PC-3 (cell line): ENCODE measurements around the gene CMTM8. TPM values are rescaled to one million over a fixed set of nuclear protein-coding genes. Genes with fewer than 3 reads are reported as not detected.

Experiments used
- ATAC-seq: fragments of 200-7000 bp; cut with Tn5 transposase; 2 replicates; pipeline ENCODE4 v1.9.1; 2020; ENCODE audit warnings: mild to moderate bottlenecking, moderate library complexity
- BruUV-seq: library from RNA; stranded (reverse); fragments of 400-500 nt; replicated peaks from 2 replicates; lab custom pipeline; 2021; lab: Mats Ljungman, UMichigan
- CTCF ChIA-PET: fragments of 300-600 bp; sonication (Branson Sonifier 250); formaldehyde crosslinking; loops from one replicate; lab custom pipeline; 2022; ENCODE audit warnings: antibody characterized with exemption; lab: Charles Lee
- POLR2A ChIA-PET: fragments of 300-600 bp; sonication (Branson Sonifier 250); formaldehyde crosslinking; loops from one replicate; lab custom pipeline; 2022; ENCODE audit warnings: antibody characterized with exemption; ENCODE audit not compliant: unreplicated experiment; lab: Charles Lee
- DNase-seq: peaks from one replicate; pipeline ENCODE4 v3.0.0-alpha.2; 2015
- H2AFZ ChIP-seq: fragments of 300-600 bp; sonication (generic); 2 replicates; pipeline ENCODE4 v1.6.0; 2016; ENCODE audit warnings: antibody characterized with exemption, low read length
- H3F3A ChIP-seq: fragments of 300-600 bp; sonication (generic); one replicate; pipeline ENCODE4 v1.6.0; 2017; ENCODE audit warnings: antibody characterized with exemption, low read length, control low read depth, mild to moderate bottlenecking; ENCODE audit not compliant: unreplicated experiment
- H3K27ac ChIP-seq: fragments of 300-600 bp; sonication (generic); 2 replicates; pipeline ENCODE4 v1.5.1; 2016; ENCODE audit warnings: mild to moderate bottlenecking, low read length
- H3K27me3 ChIP-seq: fragments of 300-600 bp; sonication (generic); 2 replicates; pipeline ENCODE4 v1.6.1; 2016; ENCODE audit warnings: low read length, mixed read lengths
- H3K36me3 ChIP-seq: fragments of 300-600 bp; sonication (generic); 2 replicates; pipeline ENCODE4 v1.6.1; 2016; ENCODE audit warnings: low read depth, mixed run types, low read length, mixed read lengths
- H3K4me1 ChIP-seq: fragments of 300-600 bp; sonication (generic); 2 replicates; pipeline ENCODE4 v1.5.1; 2016; ENCODE audit warnings: low read length; ENCODE audit not compliant: insufficient read depth
- H3K4me2 ChIP-seq: fragments of 300-600 bp; sonication (generic); 2 replicates; pipeline ENCODE4 v1.6.0; 2016; ENCODE audit warnings: low read length
- H3K4me3 ChIP-seq: fragments of 300-600 bp; sonication (generic); 2 replicates; pipeline ENCODE4 v1.5.1; 2016; ENCODE audit warnings: mild to moderate bottlenecking, low read length, mixed read lengths
- H3K79me2 ChIP-seq: fragments of 300-600 bp; sonication (generic); 2 replicates; pipeline ENCODE4 v1.6.1; 2017; ENCODE audit warnings: low read length, mixed read lengths
- H3K9ac ChIP-seq: fragments of 300-600 bp; sonication (generic); 2 replicates; pipeline ENCODE4 v1.6.0; 2016; ENCODE audit warnings: mild to moderate bottlenecking, low read length
- H3K9me2 ChIP-seq: fragments of 300-600 bp; sonication (generic); replicated peaks from 2 replicates; pipeline ENCODE4 v1.6.1; 2016; ENCODE audit warnings: mixed run types, low read length, mixed read lengths
- H3K9me3 ChIP-seq: fragments of 300-600 bp; sonication (generic); 2 replicates; pipeline ENCODE4 v1.6.1; 2016; ENCODE audit warnings: low read length, mixed read lengths
- H4K20me1 ChIP-seq: fragments of 300-600 bp; sonication (generic); 2 replicates; pipeline ENCODE4 v1.6.1; 2016; ENCODE audit warnings: low read length, mixed read lengths
- EZH2 ChIP-seq: fragments of 300-600 bp; sonication (generic); IDR thresholded peaks from one replicate; pipeline ENCODE4 v1.6.1; 2017; ENCODE audit warnings: antibody characterized with exemption, mild to moderate bottlenecking, low read length; ENCODE audit not compliant: unreplicated experiment
- EZH2phosphoT487 ChIP-seq: fragments of 300-600 bp; sonication (generic); IDR thresholded peaks from 2 replicates; pipeline ENCODE4 v1.6.1; 2018; ENCODE audit warnings: mild to moderate bottlenecking, antibody characterized with exemption, low read length, borderline replicate concordance
- intact Hi-C: fragments of 100-400 bp; cut with micrococcal nuclease; formaldehyde crosslinking; loops from 2 replicates; pipeline ENCODE4 v1.9.0; 2023
- total RNA-seq: library from RNA; depleted of rRNA; stranded (reverse); fragments of >200 nt; gene quantifications from 2 replicates; pipeline ENCODE4 v1.2.3, GENCODE V29; 2014
- TF ChIP-seq, protein P1 (sequence below): fragments of 300-600 bp; sonication (generic); conservative IDR thresholded peaks from 2 replicates; pipeline ENCODE4 v1.5.1; 2017; ENCODE audit warnings: antibody characterized with exemption, low read depth, mild to moderate bottlenecking, low read length

Gene CMTM8
- total RNA-seq, 1 experiment from 2014 or later: 5.2 TPM

DNA sequence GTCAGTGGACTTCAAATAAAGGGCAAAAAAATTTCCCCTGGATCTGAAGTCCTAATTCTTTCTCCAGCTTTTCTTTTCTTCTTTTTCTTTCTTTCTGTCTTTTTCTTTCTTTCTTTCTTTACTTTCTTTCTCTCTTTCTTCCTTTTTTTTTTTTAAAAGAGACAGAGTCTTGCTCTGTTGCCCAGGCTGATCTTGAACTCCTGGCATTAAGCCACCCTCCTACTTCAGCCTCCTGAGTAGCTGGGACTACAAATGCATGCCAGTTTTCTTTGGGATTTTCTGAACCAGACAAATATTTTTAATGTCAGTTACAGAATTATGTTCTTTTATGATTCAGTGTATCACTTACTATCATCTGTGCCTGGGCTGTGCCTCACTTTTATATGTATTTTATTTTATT, 45.4 kb upstream of the CMTM8 start:
- no peaks in the 10 kb centered on the region for H3K27me3 ChIP-seq
- DNase-seq: no peak
- no peak overlapping the region for H3K27ac ChIP-seq
- peaks cover 6% of the 10 kb centered on the region; the same call in 1 of the 2 replicates for H3K4me1 ChIP-seq
- no peaks in the 10 kb centered on the region for H3K79me2 ChIP-seq
- CTCF ChIA-PET: interaction anchor here (0.5 kb wide), 1 partner anchor 83 kb away, joined by 4 read pairs; no protein-coding TSS in a partner anchor
- no peaks in the 10 kb centered on the region for H3K9me2 ChIP-seq
- no peak overlapping the region for H3K4me2 ChIP-seq
- H3K9me3 ChIP-seq: no peaks in the 10 kb centered on the region
- no peak overlapping the region for H2AFZ ChIP-seq
- TF ChIP-seq, protein P1, sequence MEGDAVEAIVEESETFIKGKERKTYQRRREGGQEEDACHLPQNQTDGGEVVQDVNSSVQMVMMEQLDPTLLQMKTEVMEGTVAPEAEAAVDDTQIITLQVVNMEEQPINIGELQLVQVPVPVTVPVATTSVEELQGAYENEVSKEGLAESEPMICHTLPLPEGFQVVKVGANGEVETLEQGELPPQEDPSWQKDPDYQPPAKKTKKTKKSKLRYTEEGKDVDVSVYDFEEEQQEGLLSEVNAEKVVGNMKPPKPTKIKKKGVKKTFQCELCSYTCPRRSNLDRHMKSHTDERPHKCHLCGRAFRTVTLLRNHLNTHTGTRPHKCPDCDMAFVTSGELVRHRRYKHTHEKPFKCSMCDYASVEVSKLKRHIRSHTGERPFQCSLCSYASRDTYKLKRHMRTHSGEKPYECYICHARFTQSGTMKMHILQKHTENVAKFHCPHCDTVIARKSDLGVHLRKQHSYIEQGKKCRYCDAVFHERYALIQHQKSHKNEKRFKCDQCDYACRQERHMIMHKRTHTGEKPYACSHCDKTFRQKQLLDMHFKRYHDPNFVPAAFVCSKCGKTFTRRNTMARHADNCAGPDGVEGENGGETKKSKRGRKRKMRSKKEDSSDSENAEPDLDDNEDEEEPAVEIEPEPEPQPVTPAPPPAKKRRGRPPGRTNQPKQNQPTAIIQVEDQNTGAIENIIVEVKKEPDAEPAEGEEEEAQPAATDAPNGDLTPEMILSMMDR: no peak
- no peak for TF ChIP-seq EZH2phosphoT487
- no peak for TF ChIP-seq EZH2
- H3K36me3 ChIP-seq: no peaks in the 10 kb centered on the region
- POLR2A ChIA-PET: interaction anchor here (0.7 kb wide), 1 partner anchor 84 kb away, joined by 3 read pairs; no protein-coding TSS in a partner anchor
- no peaks in the 10 kb centered on the region for H3F3A ChIP-seq
- H3K4me3 ChIP-seq: no peak overlapping the region
- BruUV-seq: no TSS peak
- no peak overlapping the region for H3K9ac ChIP-seq
- intact Hi-C loops: no loop called here
- no peak for ATAC-seq
- no peaks in the 10 kb centered on the region for H4K20me1 ChIP-seq

GRCh38 chr3:32194653-32195052, 43.8 kb upstream of the CMTM8 start:
- TF ChIP-seq EZH2 (no peak), EZH2phosphoT487 (no peak)
- TF ChIP-seq, protein P1: no peak
- no peaks in the 10 kb centered on the region for H3K9me2 ChIP-seq
- DNase-seq: no peak
- BruUV-seq: no TSS peak
- H3K36me3 ChIP-seq: no peaks in the 10 kb centered on the region
- no peak overlapping the region for H3K27ac ChIP-seq
- peaks cover 6% of the 10 kb centered on the region; the same call in 1 of the 2 replicates for H3K4me1 ChIP-seq
- ATAC-seq: peak; percentile 54
- intact Hi-C loops: no loop called here
- H4K20me1 ChIP-seq: no peaks in the 10 kb centered on the region
- no peaks in the 10 kb centered on the region for H3K27me3 ChIP-seq
- H2AFZ ChIP-seq: no peak overlapping the region
- ChIA-PET POLR2A (interaction anchor here (0.7 kb wide), 1 partner anchor 53 kb away, joined by 5 read pairs; no protein-coding TSS in a partner anchor), CTCF (no interaction called here)
- H3K79me2 ChIP-seq: no peaks in the 10 kb centered on the region
- no peak overlapping the region for H3K4me2 ChIP-seq
- H3K9me3 ChIP-seq: no peaks in the 10 kb centered on the region
- no peak overlapping the region for H3K9ac ChIP-seq
- no peak overlapping the region for H3K4me3 ChIP-seq
- no peaks in the 10 kb centered on the region for H3F3A ChIP-seq

DNA sequence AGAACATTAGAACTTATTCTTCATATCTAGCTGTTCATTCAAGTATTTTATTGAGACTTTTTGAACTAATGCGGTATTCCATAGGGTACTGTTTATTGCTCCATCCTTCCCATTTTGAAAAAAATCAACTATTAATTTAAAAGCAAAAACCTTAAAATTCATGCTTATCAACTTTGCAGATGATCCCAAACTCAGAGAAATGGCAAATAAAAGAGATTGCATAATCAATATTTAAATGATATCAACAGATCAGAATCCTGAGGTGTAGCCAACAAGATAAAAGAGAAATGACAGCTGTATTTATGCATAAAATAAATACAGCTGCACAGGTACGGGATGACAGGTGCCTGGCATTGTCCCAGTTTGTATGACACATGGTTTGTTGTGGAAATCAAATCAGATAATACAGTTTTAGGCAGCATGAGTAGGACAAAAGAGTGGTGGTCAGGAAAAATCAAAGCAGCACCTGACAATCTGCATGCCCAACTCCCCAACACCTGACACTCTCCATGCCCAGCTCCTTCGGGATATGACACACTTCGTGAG, 42.4 kb upstream of the CMTM8 start:
- ChIA-PET POLR2A (no interaction called here), CTCF (no interaction called here)
- H3K9me2 ChIP-seq: no peaks in the 10 kb centered on the region
- H3K4me3 ChIP-seq: no peak overlapping the region
- peaks cover 6% of the 10 kb centered on the region; the same call in 1 of the 2 replicates for H3K4me1 ChIP-seq
- no peak overlapping the region for H2AFZ ChIP-seq
- no peak overlapping the region for H3K27ac ChIP-seq
- no peak overlapping the region for H3K9ac ChIP-seq
- H3K27me3 ChIP-seq: no peaks in the 10 kb centered on the region
- no peak overlapping the region for H3K4me2 ChIP-seq
- no peaks in the 10 kb centered on the region for H3K9me3 ChIP-seq
- no peaks in the 10 kb centered on the region for H3K79me2 ChIP-seq
- H3F3A ChIP-seq: no peaks in the 10 kb centered on the region
- H3K36me3 ChIP-seq: no peaks in the 10 kb centered on the region
- H4K20me1 ChIP-seq: no peaks in the 10 kb centered on the region
- intact Hi-C loops: no loop called here
- DNase-seq: peak; percentile 86
- ATAC-seq: no peak
- no TSS peak for BruUV-seq
- TF ChIP-seq EZH2phosphoT487 (no peak), EZH2 (no peak)
- TF ChIP-seq, protein P1: no peak
